Cortex of kidney (tissue), 1 donor: Measurements from ENCODE around the gene SASS6.

Experiments used
- DNase-seq: peaks from one replicate; lab custom pipeline; 2025; lab: John Stamatoyannopoulos, UW

The SASS6 gene

GRCh38 chr1:100132566-100133477 lies at the start of gene SASS6, which contains the start of gene TRMT13:
TSS of gene SASS6 (minus strand) at chr1:100132930. CDS start at chr1:100132814, 116 bp downstream.
TSS of gene TRMT13 (plus strand) at chr1:100133163. CDS start at chr1:100133169, 6 bp downstream.
- DNase-seq: peak; percentile 16

GRCh38 chr1:100178091-100178490 lies 45.4 kb upstream of the SASS6 start, which contains the start of gene LRRC39:
TSS of gene LRRC39 (minus strand) at chr1:100178256. CDS start at chr1:100168516, 9,740 bp downstream.
- no peak for DNase-seq

GRCh38 chr1:100177295-100178041 lies 44.7 kb upstream of the SASS6 start:
- no peak for DNase-seq

- DNase-seq: no peak
Observed at GRCh38 chr1:100168051-100168450, 35.3 kb upstream of the SASS6 start.

- no peak for DNase-seq
Observed at GRCh38 chr1:100164702-100165101, 32.0 kb upstream of the SASS6 start.

- DNase-seq: no peak
Observed at GRCh38 chr1:100164216-100164615, 31.5 kb upstream of the SASS6 start.

- DNase-seq: no peak
Observed at GRCh38 chr1:100162881-100163280, 30.2 kb upstream of the SASS6 start.

- DNase-seq: no peak
Observed at GRCh38 chr1:100152271-100152670, 19.5 kb upstream of the SASS6 start.

- no peak for DNase-seq
Observed at GRCh38 chr1:100151679-100152078, 18.9 kb upstream of the SASS6 start.

GRCh38 chr1:100147875-100148274 lies 15.1 kb upstream of the SASS6 start:
- DNase-seq: no peak

GRCh38 chr1:100146958-100147357 lies 14.2 kb upstream of the SASS6 start:
- no peak for DNase-seq

GRCh38 chr1:100145116-100145515 lies 12.4 kb upstream of the SASS6 start:
- no peak for DNase-seq

- no peak for DNase-seq
Observed at GRCh38 chr1:100142343-100142742, 9.6 kb upstream of the SASS6 start.

GRCh38 chr1:100141192-100141591 lies 8.5 kb upstream of the SASS6 start:
- DNase-seq: no peak

- DNase-seq: no peak
Observed at GRCh38 chr1:100137602-100138001, 4.9 kb upstream of the SASS6 start.

- no peak for DNase-seq
Observed at GRCh38 chr1:100134872-100135271, 2.1 kb upstream of the SASS6 start.

GRCh38 chr1:100131623-100132022 lies 1.1 kb downstream of the SASS6 start:
- no peak for DNase-seq

GRCh38 chr1:100130552-100131077 lies 2.1 kb downstream of the SASS6 start:
- DNase-seq: no peak

- DNase-seq: no peak
Observed at GRCh38 chr1:100127226-100127625, 5.5 kb downstream of the SASS6 start.

- DNase-seq: no peak
Observed at GRCh38 chr1:100122177-100122576, 10.6 kb downstream of the SASS6 start.

GRCh38 chr1:100115524-100115923 lies 17.2 kb downstream of the SASS6 start:
- no peak for DNase-seq

GRCh38 chr1:100109554-100110066 lies 23.1 kb downstream of the SASS6 start:
- DNase-seq: no peak
